ENCODE results near the gene STPG2.

GRCh38 chr4:97517939-97518338 lies 625.3 kb downstream of the STPG2 start:
- TF ChIP-seq, protein P1, sequence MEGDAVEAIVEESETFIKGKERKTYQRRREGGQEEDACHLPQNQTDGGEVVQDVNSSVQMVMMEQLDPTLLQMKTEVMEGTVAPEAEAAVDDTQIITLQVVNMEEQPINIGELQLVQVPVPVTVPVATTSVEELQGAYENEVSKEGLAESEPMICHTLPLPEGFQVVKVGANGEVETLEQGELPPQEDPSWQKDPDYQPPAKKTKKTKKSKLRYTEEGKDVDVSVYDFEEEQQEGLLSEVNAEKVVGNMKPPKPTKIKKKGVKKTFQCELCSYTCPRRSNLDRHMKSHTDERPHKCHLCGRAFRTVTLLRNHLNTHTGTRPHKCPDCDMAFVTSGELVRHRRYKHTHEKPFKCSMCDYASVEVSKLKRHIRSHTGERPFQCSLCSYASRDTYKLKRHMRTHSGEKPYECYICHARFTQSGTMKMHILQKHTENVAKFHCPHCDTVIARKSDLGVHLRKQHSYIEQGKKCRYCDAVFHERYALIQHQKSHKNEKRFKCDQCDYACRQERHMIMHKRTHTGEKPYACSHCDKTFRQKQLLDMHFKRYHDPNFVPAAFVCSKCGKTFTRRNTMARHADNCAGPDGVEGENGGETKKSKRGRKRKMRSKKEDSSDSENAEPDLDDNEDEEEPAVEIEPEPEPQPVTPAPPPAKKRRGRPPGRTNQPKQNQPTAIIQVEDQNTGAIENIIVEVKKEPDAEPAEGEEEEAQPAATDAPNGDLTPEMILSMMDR (IDR thresholded peaks at IDR 0.05) = no peak
- no peak for TF ChIP-seq POLR2A (IDR thresholded peaks at IDR 0.05)
- TF ChIP-seq POLR2AphosphoS5 (IDR thresholded peaks at IDR 0.05) = no peak

Measured in prostate gland (tissue), 2 donors.